SK-N-DZ (cell line): ENCODE measurements around the gene GLMN. TPM values are rescaled to one million over a fixed set of nuclear protein-coding genes. Genes with fewer than 3 reads are reported as not detected.

Source experiments
- DNase-seq: peaks from one replicate; pipeline ENCODE4 v3.0.0-alpha.2; 2015; ENCODE audit warnings: low spot score
- polyA plus RNA-seq, 2 experiments: library from polyadenylated mRNA; depleted of rRNA; stranded (reverse); fragments of >200 nt; gene quantifications; 2 replicates each; pipeline ENCODE4 v1.2.3, GENCODE V29; 2014

Gene GLMN, protein sequence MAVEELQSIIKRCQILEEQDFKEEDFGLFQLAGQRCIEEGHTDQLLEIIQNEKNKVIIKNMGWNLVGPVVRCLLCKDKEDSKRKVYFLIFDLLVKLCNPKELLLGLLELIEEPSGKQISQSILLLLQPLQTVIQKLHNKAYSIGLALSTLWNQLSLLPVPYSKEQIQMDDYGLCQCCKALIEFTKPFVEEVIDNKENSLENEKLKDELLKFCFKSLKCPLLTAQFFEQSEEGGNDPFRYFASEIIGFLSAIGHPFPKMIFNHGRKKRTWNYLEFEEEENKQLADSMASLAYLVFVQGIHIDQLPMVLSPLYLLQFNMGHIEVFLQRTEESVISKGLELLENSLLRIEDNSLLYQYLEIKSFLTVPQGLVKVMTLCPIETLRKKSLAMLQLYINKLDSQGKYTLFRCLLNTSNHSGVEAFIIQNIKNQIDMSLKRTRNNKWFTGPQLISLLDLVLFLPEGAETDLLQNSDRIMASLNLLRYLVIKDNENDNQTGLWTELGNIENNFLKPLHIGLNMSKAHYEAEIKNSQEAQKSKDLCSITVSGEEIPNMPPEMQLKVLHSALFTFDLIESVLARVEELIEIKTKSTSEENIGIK
- 13.1 and 14.5 TPM in 2 replicates for polyA plus RNA-seq (2014; cell fraction: cytosol; rRNA removed)
- 15.8 and 28.6 TPM in 2 replicates for polyA plus RNA-seq (2014; cell fraction: nucleus; rRNA removed)

DNA sequence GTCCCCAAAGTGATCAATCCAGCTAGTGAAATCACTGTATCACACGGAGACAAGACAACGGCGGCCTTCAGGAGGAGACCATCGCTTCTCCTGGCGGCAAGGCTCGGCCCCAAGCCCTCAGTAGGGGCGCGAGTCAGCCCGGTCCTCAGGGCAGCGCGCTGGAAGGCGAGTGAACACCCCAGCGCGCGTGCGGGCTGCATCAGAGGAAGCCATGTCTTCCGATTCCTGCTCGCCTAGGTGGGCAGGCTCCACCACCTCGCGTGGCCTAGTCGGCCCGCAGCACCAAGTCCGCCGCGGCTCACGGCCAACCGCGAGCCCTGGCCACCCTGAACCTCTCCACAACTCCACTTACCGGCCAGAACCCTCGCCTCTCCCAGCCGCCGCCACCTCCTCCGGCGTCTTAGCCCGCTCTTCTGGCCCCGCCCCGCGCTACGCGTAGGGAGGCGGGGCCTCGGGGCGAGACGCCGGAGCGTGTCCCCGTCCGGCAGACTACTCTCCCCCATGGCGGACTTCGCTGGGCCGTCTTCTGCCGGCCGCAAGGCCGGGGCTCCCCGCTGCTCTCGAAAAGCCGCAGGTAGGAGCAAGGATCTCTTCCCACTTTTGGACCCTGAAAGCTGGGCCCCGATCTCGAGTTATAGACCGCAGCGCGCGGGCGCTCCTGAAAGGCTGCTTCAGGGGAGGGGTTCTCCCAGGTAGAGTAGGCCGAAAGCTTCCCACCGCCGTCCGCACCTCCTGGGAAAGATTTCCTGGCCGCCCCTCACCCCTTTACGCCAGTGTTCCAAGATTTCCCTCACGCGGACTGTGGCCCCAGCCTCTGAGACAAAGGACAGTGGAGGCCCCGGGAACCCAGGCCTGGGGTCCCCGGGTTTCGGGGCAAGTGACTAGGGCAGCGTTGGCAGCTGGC, at the start of gene GLMN, which contains the start of gene RPAP2:
Gene GLMN, minus strand, starts transcription at position 415 of the 904 bp plus-strand sequence. CDS start 988 bp downstream, outside the sequence.
Gene RPAP2, plus strand, starts transcription at position 487 of the 904 bp plus-strand sequence. Its CDS starts 15 bp downstream, at position 502.
- peak; percentile 91 for DNase-seq

DNA sequence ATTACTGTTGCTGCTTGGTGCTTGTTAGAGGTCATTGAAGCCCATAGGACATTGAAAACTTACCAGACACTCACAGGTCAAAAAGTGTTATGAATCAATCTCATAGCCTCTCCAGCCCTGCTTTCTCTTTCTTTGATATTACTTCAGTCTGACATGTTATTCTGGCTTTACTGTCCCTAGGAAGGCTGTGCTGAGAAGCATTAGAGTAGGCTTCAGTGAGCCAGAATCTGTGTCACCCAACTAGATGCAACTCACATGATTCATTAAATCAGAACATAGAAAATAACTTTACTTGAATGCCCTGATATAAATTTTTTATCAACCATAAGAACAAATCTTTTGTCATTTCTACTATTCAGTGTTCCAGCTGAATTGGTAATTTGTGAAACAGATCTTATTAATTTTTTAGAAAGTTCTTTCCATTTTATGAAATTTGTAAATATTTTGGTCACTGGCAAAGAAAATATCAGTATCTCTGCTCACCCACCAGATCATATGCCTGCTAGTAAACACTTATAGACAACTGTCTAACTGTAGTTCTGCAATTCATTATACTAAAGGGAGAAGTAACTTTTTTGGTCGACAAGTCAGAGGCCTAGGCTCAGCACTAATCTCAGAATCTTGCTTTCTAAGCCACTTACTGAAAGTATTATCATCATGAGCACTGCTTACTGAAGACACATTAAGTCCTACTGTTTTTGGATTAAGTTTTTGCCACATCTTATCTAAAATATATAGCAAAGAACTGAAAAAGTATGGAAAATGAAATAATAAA, 48.3 kb upstream of the GLMN start:
- DNase-seq, result no peak

DNA sequence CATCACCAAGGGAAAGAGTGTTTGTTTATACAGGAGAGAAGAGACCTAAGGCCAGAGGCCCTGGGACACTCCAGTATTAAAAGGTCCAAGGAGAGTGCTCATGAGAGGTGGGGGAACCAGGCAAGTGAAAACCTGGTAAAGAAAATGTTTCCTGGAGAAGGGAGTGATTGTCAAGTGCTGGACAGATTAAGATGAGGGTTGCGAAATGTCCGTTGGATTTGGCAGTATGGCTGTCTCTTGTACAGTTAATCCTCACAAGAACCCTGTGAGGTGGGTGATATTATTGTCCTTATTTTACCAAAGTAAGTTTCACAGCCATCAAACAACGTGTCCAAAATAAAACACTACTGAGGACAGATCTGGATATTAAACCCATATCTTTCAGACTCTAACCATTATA, 44.3 kb upstream of the GLMN start:
- DNase-seq, result no peak

DNA sequence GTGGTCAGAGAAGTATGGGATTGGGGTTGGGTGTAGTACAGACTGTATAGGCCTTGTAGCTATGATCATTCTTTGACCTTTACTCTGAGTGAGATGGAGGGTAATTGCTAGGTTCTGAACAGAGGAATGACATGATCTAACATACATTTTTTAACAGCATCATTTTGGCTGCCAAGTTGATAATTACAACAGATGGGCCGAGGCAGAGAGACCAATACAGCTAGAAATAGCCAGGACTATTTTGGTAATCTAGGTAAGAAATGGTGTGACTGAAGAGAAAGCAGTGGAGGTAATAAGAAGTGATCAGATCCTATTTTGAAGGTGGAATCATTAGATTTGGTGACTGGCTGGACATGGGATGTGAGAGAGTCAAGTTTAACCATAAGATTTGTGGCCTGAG, 43.6 kb upstream of the GLMN start:
- no peak for DNase-seq

DNA sequence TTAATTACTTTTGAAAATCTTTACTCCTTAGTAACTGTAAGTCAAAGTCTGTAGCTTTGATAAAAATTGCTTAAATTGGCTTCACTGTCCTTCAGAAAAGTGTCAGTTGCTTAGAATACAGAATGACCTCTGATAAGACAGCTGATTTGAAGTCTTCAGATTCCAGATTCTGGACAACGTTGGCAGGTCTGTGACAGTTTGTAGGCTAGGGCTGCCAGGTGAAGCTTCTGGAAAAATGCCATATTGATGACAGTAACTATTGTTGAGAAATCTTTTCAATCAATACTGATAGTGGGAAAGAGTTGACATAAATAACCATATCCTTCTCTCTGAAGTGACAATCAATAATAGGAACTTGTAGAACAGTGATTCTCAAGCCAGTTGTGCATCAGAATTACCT, 41.4 kb upstream of the GLMN start:
- DNase-seq, result no peak

DNA sequence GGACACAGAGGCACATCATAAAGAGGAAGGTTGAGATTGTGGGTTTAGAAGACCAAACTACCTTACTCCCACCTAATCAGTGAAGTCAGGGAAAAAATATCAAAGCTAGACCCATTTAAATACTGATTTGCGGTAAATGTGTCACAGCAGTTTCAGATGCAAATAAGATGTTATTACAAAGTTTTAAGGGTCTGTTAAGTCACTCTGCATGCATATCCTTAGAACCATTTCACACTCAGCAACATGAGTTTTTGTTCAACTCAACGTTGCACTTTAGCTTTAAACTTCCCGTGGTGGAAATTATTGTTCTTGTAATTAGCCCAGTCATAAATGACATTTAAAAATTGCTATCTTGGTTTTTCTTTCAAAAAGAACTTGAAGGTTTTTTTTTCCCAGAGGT, 34.9 kb upstream of the GLMN start:
- DNase-seq, result no peak

DNA sequence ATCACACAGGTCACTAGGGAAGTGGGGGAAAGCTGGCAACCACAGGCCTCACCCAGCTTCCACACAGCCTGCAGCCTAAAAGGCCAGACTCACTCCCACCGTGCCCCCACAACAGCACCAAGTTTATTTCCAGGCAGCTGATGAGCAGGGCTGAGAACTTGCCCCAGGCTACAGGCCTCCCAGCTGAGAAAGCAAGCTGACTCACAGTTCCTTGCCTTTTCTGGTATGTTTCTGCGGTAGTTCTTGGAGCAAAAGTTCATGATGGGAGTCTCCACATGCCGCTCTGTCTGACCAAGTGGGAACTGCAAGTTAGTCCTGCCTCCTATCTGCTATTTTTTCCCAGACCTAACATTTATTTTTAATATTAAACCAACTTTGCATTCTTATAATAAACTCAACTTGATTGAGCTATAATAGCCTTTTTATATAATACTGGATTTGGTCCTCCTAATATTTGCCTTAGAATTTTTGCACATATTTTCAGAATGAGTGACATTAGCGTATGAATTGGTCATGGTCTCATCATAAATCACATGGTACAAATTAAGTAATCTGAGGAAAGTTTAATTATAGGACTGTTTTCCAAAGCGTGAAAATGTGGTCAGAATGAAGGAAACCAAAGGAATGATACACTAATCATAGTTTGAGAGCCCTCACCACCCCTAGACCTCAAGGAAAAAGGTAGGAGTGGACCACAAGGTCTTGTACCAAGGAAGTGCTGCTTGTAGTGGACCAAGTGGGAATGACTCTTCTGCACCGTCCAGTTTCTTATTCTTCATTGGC, 30.8 kb upstream of the GLMN start:
- DNase-seq, result no peak

DNA sequence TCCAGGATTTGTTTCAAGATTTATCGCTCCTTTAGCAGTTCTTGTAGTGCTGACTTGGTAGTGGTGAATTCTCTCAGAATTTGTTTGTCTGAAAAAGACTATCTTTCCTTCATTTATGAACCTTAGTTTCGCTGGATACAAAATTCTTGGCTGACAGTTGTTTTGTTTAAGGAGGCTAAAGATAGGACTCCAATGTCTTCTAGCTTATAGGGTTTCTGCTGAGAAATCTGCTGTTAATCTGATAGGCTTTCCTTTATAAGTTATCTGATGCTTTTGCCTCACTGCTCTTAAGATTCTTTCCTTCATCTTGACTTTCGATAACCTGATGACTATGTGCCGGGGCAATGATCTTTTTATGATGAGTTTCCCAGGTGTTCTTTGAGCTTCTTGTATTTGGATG, 29.0 kb upstream of the GLMN start:
- DNase-seq, result no peak

DNA sequence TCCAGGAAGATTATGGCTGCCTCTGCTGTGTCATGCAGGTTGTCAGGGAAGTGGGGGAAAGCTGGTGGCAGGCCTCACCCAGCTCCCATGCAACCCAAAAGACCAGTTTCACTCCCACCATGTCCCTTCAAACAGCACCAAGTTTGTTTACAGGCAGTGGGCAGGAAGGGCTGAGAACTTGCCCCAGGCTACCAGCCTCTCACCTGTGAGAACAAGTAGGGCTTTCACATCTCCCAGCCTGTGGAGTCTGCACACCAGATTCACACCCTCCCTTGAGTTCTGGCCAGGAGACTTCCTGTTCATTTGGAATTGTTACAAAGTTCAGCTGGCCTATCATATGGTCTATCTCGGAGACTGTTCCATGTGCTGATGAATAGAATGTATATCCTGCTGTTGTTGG, 27.9 kb upstream of the GLMN start:
- no peak for DNase-seq

DNA sequence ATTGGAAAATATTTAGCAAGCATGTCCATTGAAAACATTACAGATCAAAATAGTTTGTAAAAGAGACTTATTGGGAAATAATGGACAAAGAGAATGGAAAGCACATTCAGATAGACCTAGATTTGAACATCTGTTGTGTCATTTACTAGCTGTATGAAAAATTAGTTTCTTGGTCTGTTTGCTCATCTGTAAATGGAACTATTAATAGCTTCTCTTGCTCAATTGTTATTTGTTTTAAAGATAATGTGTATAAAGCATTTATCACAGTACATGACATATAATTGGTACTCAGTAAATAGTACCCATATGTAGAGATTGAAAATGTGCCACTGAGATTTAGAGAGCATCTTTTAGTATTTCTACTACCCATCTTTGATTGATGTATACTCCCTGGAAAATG, 26.0 kb upstream of the GLMN start:
- DNase-seq, result no peak

DNA sequence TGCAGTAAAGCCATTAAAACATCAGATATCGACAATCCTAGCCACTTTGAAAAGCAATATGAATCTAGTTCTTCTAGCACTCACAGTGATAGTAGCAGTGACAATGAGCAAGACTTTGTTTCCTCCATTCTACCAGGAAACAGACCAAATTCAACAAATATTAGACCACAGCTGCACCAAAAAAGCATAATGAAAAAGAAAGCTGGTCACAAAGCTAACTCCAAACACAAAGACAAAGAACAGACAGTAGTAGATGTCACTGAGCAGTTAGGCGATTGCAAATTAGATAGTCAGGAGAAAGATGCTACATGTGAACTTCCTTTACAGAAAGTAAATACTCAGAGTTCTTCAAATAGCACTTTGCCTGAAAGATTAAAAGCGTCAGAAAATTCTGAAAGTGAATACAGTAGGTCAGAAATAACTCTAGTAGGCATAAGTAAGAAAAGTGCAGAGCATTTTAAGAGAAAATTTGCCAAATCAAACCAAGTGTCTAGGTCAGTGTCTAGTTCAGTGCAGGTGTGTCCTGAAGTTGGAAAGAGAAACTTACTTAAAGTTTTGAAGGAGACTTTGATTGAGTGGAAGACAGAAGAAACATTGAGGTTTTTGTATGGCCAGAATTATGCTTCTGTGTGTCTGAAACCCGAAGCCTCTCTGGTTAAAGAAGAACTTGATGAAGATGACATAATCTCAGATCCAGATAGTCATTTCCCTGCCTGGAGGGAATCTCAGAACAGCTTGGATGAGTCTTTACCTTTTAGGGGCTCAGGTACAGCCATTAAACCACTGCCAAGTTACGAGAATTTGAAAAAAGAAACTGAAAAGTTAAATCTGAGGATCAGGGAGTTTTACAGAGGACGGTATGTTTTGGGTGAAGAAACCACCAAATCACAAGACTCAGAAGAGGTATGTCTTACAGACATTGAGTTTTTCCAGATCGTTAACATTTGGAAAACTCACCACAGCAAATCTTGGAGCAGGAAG, 25.0 kb upstream of the GLMN start:
- DNase-seq, result no peak

DNA sequence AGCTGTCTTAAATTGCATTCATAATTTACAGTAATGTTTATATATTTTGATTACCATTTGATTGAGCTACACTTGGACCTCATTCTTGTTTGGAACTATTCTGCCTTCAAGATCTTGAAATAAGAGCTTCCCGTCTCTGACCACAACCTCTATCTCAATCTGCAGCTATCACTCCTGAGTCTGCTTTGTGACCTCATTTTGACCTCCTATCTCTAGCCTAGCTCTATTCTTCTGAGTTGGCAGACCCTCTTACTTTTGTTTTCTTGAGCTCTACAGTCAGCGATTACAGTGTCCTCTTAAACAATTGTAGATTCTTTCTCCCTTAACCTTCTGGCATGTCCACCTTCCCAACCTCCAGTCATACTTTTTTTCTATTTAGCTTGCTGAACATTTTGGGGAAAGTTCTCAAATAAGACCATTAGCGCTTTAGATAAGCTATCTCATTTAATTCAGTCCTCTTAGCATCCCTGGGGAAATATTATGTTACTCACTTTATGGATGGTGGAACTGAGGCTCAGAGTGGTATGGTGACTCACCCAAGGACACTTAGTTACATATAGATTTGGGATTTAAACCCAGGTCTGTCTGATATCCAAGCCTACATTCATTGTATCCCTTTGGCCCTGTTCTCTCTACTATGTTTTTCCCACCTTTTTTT, 19.2 kb upstream of the GLMN start:
- no peak for DNase-seq

DNA sequence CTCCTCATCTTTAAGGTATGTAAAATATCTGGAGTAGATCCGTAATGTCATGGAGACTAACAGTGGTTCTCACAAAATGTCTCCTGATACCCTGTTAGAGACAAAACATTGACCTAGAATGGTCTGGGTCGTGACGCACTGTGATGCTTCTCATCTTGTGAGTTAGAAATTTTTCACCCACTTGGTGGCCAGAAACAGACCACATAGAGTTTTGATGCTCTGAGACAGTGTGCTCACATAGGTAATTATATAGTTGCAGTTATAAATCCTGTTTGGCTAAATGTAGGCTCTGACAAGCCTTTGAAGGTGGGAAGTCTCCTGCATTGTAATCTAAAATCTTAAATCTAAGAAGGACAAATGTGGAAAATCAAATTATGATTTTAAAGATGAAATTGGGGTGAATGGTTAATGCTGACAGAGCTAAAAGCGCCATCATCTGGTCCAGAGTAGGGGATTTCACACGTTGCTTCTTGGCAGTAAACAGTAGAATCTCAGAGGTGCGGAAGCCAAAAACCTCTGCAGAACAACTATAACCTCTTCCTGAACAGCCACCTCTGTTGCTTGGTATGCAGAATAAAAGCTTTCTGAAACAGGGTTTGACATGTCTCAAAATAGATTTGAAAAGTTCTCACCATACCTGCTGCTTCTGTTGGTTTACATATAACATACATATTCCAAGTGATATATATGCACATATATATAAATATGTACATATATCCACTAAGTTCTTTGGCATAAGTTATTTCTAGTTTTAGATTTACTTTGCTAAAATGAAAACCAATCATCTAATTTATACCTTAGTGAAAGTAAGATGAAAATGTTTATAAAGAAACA, 17.2 kb upstream of the GLMN start:
- DNase-seq, result no peak

DNA sequence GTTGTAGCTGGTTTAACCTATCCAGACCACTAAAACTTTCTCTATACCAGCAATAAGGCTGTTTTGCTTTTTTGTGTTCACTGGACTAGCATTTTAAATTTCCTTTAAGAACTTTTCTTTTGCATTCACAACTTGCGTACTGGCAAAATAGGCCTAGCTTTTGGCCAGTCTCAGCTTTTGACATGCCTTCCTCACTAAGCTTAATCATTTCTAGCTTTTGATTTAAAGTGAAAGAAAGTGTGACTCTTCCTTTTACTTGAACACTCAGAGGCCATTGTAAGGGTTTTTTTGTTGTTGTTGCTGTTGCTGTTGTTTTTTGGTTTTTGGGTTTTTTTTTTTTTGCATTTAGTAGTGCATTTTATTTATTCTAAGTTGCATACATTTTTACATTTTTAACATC, 15.2 kb upstream of the GLMN start:
- no peak for DNase-seq

DNA sequence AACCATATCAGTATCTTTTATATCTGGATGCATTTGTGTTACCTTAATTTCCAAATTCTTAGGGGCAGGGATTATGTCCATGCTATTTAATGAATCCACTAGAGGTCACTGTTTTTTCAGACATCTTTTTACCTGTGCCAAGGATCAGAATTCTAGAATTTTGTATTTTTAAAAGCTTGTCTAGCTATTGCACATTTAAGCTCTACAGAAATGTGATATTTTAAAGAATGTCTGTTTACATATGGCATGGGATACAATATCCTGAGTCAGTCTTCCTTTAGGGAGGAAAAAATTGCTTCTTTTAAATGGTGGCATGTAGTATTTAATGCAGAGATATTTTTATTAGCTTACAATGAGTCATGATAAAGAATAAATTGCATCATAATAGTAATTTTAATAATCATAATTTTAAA, 11.4 kb upstream of the GLMN start:
- DNase-seq, result no peak

DNA sequence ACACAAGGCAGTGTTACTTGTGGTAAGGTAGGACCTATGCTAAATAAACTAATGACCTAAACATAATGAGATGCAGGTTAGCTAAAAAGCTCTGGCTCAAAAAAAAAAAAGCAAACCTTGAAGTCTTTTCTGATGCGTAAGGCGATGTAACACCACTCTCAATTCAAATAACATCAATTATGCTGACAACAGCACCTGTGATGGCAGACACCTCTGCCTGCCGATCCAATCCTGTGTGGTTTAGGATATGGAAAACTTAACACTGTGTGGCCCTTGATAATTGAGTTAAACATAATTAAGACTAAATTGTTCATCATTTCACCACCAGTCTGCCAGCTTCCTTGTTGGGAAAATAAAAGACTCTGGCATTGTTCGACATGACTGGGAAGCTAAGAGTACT, 9.2 kb upstream of the GLMN start:
- no peak for DNase-seq

DNA sequence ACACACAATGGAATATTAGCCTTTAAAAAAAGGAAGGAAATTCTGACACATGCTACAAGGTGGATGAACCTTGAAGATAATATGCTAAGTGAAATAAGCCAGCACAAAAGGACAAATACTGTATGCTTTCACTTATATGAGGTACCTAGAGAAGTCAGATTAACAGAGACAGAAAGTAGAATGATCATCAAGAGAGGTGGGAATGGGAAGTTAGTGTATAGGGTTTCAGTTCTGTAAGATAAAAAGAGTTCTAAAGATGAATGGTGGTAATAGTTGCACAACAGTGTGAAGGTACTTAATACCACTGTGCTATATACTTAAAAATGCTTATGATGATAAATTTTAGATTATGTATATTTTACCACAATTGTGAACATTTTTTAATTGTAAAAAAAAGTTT, 7.2 kb upstream of the GLMN start:
- no peak for DNase-seq

DNA sequence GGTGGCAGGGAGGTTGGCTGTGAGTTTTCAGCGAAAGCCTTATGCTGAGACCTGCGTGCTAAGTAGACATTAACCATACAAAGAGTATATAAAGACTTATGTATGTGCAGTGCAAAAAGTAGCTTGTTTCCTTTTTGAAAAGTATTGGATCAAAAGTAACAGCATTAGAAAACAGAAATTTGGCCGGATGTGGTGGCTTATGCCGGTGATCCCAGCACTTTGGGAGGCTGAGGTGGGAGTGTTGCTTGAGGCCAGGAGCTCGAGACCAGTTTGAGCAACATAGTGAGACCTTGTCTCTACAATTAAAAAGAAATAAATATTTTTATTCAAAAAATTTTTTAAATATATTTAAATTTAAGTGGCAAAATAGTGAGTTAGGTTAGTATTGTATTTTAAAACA, 2.2 kb upstream of the GLMN start:
- no peak for DNase-seq
